Stimulated activated CD4-positive, alpha-beta T cell treated with anti-CD3 and anti-CD28 coated beads, TNF-alpha, amount 100 ng/mL, for 24 hours (primary cell): Measurements from ENCODE around the gene GAB1.
A peak's percentile ranks its signal among the peaks of the same experiment; 100 is the strongest.

Experiments used
- DNase-seq, 3 experiments: peaks; one replicate each; pipeline ENCODE4 v3.0.0-alpha.2; 2020; ENCODE audit warnings: low read depth in 3 of 3

Gene GAB1

DNA sequence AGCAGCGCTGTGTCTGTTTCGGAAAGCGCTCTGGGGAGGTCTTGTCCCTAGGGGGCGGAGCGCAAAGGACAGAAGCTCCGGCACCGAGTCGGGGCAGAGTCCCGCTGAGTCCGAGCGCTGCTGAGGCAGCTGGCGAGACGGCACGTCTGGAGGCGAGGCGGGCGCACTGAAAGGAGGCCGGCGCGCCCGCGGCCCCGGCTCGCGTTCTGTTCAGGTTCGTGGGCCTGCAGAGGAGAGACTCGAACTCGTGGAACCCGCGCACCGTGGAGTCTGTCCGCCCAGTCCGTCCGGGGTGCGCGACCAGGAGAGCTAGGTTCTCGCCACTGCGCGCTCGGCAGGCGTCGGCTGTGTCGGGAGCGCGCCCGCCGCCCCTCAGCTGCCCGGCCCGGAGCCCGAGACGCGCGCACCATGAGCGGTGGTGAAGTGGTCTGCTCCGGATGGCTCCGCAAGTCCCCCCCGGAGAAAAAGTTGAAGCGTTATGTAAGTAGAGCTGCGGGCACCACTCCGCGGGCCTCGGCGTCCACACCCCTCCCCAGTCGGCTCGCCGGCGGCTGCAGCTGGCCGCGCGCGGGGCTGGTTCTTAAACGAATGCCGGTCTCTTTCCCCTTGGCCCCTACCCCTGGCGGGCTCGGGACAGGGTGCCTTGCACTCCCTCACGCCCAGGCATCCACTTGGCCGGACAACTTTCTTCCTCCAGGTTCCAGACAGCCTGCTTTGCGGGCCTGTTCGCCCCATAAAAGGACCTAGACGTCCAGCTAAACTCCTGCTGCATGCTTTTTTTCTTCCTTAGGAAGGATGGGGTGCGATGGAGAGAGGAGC is at the start of gene GAB1:
Gene GAB1 (plus strand): TSS at position 96 of the 819 bp plus-strand sequence. CDS start 313 bp downstream, at position 409.
- peak in 1 of 3 experiments; percentile 33 for DNase-seq

GRCh38 chr4:143287572-143287923 is 49.1 kb upstream of the GAB1 start:
- no peak for DNase-seq

DNA sequence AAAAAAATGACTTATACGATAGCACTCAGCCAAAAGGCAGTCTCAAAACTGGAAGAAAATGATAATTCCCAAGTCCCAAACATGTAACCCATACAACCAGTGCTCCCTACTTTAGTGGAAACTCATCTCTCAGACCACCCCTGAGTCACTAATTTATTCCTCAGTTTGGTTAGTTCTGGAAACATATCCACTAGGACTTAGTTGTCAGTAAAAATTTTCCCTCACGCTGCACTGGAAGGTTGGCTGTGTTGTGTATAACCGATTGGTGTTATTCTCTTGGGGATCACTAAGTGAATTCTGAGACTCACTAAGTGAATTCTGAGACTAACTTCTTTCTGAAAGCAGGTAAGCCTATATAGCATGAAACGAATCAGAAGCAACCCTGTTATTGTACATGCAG is 48.5 kb upstream of the GAB1 start:
- DNase-seq = no peak

- no peak for DNase-seq
Measured at GRCh38 chr4:143289370-143289769, 47.3 kb upstream of the GAB1 start.

DNA sequence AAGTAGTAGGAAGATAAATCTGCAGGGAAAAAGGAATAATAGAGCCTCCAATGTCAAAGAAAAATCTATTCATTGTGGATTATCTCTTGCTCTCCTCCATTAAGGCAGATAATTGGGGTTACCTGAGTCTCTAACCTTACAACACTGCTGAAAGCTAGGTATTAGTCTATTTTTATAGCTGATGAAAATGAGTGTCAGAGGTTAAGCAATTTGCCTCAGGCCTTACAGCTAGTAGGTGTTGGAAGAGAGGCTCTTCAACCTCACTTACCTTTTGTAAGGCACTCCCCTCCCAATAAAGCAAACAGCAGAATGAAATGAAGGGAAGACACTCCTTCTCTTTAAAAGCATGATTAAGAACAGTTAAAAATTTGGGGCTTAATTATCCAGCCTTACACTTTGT is 45.4 kb upstream of the GAB1 start:
- DNase-seq = no peak

DNA sequence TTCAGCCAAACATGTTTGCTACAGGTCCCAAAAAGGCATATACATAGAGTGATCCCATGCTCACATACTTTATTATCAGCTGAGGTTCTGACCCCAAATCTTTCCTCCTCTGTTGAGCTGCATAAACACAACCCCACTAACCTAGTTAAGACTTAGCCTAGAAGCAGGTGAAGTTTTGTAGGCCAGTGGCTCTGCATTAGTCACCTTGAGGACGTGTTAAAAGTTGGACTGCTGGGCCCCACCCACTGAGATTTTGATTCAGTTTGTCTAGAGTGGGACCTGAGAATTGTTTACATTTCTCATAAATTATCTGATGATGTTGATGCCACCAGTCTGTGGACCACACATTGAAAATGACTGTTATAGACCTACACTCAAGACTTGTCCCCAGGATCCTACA is 43.8 kb upstream of the GAB1 start:
- DNase-seq = no peak

DNA sequence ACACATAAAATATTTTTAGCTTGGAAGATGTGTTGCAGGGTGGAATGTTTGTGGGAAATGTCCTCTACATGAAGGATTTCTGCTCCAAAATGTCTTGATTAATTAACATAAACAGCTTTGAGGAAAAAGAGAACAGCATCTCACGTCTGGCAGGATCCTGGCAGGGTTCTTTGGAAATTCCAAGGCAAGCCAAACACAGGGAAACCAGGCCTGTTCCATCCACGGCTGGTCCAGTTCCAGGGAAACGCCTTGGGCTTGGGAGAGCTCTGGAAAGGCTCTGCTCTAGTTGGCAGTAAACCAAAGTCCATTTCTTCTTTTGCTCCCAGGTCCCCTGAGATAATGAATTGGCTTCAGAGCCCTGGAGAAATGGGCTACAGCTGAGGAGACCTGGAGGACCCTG is 42.4 kb upstream of the GAB1 start:
- DNase-seq = no peak

DNA sequence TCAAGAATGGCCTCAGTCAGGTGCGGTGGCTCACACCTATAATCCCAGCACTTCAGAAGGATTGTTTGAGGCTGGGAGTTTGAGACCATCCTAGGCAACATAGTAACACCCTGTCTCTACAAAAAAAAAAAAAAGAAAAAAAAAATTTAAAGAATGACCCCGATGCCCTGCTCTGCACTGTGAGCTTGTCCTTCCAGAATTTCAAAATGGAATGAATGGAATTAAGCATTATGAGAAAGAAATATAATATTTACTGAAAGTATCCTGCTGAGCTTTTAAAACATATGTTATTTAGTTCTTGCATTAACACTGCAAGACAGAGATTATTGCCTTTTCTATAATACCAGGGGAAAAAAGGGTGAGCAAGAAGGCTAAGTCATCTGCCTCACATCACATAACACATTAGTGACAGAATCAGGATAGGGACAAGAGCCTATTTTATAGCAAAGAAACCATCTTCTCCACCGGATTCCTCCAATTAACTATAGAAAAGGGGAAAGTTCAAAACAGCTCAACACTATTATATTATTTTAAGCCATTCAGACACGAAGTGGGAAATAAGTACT is 41.9 kb upstream of the GAB1 start:
- no peak for DNase-seq

- no peak for DNase-seq
Measured at GRCh38 chr4:143296397-143297067, 40.1 kb upstream of the GAB1 start.

DNA sequence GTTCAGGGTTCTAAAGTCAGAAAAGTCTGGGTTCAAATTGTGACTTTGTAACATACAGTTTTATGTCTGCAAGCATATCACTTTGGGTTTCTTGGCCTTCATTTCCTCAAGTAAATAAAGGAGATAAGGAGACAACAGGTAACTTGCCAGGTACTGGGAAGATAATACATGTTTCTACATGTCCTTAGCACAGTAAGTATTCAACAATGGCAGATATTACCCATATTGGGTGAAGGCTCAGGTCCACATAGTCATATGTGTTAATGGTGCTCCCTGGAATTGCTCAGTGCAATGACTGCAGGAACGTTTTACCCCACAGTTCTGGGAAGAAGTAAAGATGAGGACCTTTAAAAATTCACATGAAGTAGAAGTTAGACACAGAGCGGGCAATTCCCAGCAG is 35.8 kb upstream of the GAB1 start:
- DNase-seq = no peak

- no peak for DNase-seq
Measured at GRCh38 chr4:143302536-143302935, 34.1 kb upstream of the GAB1 start.

DNA sequence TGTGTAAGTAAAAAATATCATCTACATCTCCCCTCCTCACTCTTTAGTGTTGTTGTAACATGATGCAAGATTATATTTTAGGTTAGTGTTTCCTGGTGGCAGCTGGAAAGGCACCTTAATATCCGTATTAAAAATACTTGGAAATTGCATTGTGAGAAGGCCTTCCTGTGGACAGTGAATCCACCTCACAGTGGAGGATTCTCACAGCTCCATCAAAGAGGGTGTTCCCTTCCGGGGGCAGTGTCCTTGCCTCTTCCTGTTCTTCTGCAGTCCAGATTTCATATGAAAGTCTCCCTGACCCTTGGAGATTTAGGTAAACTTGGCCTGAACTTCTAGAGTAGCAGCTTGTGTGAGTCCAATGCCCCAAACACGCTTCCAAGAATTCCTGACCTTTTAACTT is 29.9 kb upstream of the GAB1 start:
- DNase-seq = no peak

GRCh38 chr4:143307531-143307930 is 29.1 kb upstream of the GAB1 start:
- no peak for DNase-seq

- DNase-seq = no peak
Measured at GRCh38 chr4:143308377-143308776, 28.3 kb upstream of the GAB1 start.

GRCh38 chr4:143311924-143312323 is 24.8 kb upstream of the GAB1 start:
- no peak for DNase-seq

- DNase-seq = no peak
Measured at GRCh38 chr4:143313521-143313920, 23.2 kb upstream of the GAB1 start.

DNA sequence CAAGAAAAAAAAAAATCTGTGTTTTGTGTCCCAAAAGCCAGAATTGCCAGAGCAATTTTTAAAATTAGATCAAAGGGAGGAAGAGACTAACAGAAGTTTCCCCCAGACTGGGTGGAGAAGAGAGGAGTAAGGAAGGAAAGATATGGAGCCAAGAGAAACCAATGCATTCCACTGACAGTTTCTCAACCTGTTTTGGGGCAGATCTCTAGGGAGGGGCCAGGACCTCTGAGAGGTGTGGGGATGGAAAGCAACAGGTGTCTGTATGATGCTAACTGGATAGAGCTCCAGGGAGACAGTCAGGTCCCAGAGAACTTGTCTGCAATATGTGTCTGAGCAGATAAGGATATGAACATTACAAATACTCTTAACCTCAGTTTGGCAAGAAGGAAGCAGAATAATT is 22.7 kb upstream of the GAB1 start:
- no peak for DNase-seq

DNA sequence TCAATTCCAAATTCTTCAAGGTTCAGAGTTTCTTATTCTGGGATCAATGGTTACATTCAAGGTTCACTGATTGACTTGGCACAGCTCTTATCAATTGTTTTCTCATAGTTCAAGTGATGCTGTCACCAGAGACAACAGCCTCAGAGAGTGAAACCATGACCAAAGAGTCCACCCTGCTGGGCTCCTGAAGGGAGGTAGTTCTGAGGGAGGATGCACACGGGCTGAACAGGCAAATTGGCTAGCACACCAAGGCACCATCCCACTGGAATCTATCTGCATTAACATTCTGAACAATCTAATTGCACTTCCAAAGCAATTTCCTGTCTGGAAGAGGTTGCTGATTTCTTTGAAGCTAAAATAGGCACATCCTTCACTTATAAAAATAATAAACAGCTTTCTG is 16.6 kb upstream of the GAB1 start:
- no peak for DNase-seq

DNA sequence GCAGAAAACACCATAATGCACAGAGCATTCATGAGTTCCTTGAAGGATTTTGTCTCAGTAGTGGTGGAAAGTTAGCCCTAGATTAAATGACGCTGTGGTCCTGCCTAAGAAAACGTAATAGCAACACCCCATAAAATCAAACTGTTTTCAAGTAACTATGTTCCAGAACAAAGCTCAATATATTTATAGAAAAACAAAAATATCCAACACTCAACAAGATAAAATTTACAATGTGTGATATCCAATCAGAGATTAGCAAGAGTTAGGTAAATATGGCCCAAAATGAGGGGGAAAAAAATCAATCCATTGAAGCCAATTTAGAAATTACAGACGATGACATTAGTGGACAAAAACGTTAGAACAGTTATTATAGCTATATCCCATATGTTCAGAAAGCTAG is 9.9 kb upstream of the GAB1 start:
- no peak for DNase-seq

DNA sequence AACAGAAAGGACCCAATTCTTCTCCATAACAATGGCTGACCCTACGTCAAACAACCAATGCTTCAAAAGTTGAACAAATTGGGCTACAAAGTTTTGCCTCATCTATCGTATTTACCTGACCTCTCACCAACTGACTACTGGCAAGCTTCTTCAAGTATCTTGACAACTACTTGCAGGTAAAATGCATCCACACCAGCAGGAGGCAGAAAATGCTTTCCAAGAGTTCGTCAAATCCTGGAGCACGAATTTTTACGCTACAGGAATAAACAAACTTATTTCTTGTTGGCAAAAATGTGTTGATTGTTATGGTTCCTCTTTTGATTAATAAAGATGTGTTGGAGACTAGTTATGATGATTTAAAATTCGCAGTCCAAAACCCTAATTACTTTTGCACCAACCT is 6.7 kb upstream of the GAB1 start:
- no peak for DNase-seq

GRCh38 chr4:143335979-143336780 is 496 bp upstream of the GAB1 start:
- DNase-seq = no peak

DNA sequence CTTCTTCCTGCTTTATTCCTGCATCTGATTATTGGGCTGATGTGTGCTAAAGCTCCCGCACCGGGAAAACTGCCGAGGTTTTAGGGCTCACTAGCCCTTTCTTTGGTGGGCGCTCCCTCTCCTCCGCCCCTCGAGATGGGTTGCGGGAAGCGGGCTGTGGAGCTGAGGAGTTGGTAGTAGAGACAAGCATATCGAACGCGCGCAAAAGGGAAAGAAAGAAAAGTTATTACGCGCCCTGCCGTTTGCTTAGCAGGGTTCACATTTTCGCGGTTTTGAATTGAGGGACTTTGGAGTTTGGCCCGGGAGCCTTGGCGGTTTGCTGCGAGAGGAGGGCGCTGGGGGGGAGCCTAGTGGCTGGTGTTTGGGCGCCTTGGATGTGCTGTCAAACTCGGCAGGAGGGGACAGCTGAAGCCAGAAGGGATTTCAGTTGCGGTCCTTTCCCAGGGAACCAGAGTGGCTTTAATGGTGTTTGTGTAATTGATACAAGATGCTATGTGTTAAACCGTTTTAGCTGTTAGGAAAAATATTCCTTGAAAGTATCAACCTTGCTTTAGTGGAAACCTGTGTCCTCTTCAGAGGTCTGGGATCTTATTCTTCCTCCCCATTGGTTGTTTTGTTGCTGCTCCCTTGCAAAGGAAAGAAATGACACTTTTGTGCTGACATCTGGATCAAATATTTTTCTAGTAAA is 1.1 kb downstream of the GAB1 start:
- DNase-seq = no peak
